Ishikawa (cell line): ENCODE measurements around the gene P4HTM.
A peak's percentile ranks its signal among the peaks of the same experiment; 100 is the strongest.

Experiments used
- CEBPB ChIP-seq: IDR thresholded peaks from 2 replicates; pipeline ENCODE4 v1.6.1; 2012
- CREB1 ChIP-seq: IDR thresholded peaks from 2 replicates; pipeline ENCODE4 v1.6.1; 2012; ENCODE audit warnings: low read depth
- EGR1 ChIP-seq: IDR thresholded peaks from 2 replicates; pipeline ENCODE4 v1.6.1; 2012
- EP300 ChIP-seq: IDR thresholded peaks from 2 replicates; pipeline ENCODE4 v1.6.1; 2012; ENCODE audit warnings: borderline replicate concordance
- MAX ChIP-seq: IDR thresholded peaks from 2 replicates; pipeline ENCODE4 v1.6.1; 2012
- NFIC ChIP-seq: IDR thresholded peaks from 2 replicates; pipeline ENCODE4 v1.6.1; 2012
- RAD21 ChIP-seq: IDR thresholded peaks from 2 replicates; pipeline ENCODE4 v1.6.1; 2012; ENCODE audit warnings: low read depth
- TAF1 ChIP-seq: IDR thresholded peaks from 2 replicates; pipeline ENCODE4 v1.6.1; 2012; ENCODE audit warnings: low read depth, mild to moderate bottlenecking
- TEAD4 ChIP-seq: IDR thresholded peaks from 2 replicates; pipeline ENCODE4 v1.6.1; 2012
- YY1 ChIP-seq: IDR thresholded peaks from 2 replicates; pipeline ENCODE4 v1.6.1; 2012; ENCODE audit warnings: low read depth
- ZBTB7A ChIP-seq: IDR thresholded peaks from 2 replicates; pipeline ENCODE4 v1.6.1; 2012; ENCODE audit warnings: low read depth
- TF ChIP-seq, protein P1 (sequence below): IDR thresholded peaks from 2 replicates; pipeline ENCODE4 v1.6.1; 2012
- TF ChIP-seq, protein P2 (sequence below): IDR thresholded peaks from 2 replicates; pipeline ENCODE4 v1.6.1; 2012; ENCODE audit warnings: low read depth, mild to moderate bottlenecking

- TF ChIP-seq YY1 (peak; percentile 80), EP300 (peak; percentile 27; the same call in 1 of the 2 replicates), MAX (peak; percentile 98), EGR1 (peak; percentile 60; the same call in 1 of the 2 replicates), RAD21 (peak; percentile 1; the same call in 1 of the 2 replicates), TAF1 (peak; percentile 93), TEAD4 (peak; percentile 59), CREB1 (peak; percentile 92), NFIC (no peak), CEBPB (peak; percentile 82), ZBTB7A (no peak)
- TF ChIP-seq, protein P1, sequence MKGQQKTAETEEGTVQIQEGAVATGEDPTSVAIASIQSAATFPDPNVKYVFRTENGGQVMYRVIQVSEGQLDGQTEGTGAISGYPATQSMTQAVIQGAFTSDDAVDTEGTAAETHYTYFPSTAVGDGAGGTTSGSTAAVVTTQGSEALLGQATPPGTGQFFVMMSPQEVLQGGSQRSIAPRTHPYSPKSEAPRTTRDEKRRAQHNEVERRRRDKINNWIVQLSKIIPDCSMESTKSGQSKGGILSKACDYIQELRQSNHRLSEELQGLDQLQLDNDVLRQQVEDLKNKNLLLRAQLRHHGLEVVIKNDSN = 0 out of 2 replicates have a peak, but pooled peaks have one; percentile 4
- TF ChIP-seq, protein P2, sequence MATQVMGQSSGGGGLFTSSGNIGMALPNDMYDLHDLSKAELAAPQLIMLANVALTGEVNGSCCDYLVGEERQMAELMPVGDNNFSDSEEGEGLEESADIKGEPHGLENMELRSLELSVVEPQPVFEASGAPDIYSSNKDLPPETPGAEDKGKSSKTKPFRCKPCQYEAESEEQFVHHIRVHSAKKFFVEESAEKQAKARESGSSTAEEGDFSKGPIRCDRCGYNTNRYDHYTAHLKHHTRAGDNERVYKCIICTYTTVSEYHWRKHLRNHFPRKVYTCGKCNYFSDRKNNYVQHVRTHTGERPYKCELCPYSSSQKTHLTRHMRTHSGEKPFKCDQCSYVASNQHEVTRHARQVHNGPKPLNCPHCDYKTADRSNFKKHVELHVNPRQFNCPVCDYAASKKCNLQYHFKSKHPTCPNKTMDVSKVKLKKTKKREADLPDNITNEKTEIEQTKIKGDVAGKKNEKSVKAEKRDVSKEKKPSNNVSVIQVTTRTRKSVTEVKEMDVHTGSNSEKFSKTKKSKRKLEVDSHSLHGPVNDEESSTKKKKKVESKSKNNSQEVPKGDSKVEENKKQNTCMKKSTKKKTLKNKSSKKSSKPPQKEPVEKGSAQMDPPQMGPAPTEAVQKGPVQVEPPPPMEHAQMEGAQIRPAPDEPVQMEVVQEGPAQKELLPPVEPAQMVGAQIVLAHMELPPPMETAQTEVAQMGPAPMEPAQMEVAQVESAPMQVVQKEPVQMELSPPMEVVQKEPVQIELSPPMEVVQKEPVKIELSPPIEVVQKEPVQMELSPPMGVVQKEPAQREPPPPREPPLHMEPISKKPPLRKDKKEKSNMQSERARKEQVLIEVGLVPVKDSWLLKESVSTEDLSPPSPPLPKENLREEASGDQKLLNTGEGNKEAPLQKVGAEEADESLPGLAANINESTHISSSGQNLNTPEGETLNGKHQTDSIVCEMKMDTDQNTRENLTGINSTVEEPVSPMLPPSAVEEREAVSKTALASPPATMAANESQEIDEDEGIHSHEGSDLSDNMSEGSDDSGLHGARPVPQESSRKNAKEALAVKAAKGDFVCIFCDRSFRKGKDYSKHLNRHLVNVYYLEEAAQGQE = no peak
Observed at GRCh38 chr3:49028673-49029562, 38.9 kb downstream of the P4HTM start, which contains the start of gene IMPDH2.
